Endothelial cell of umbilical vein (primary cell): Measurements from ENCODE around the gene C12orf50. TPM values are rescaled to one million over a fixed set of nuclear protein-coding genes. Genes with fewer than 3 reads are reported as not detected.

Experiments used
- BruUV-seq: library from RNA; stranded (reverse); fragments of 400-500 nt; replicated peaks from 2 replicates; lab custom pipeline; 2021; lab: Mats Ljungman, UMichigan
- CTCF ChIA-PET: fragments of 300-600, 350-600 bp; sonication (Branson Sonifier 250); formaldehyde crosslinking; loops from one replicate; lab custom pipeline; 2021; ENCODE audit warnings: antibody characterized with exemption, inconsistent platforms; lab: Charles Lee
- POLR2A ChIA-PET: fragments of 300-600, 350-600 bp; sonication (Branson Sonifier 250); formaldehyde crosslinking; loops from one replicate; lab custom pipeline; 2021; ENCODE audit warnings: antibody characterized with exemption, inconsistent platforms; lab: Charles Lee
- DNase-seq: peaks from one replicate; pipeline ENCODE4 v3.0.0-alpha.2; 2011; ENCODE audit warnings: low read depth, low spot score
- FAIRE-seq: peaks from 2 replicates; lab custom pipeline; 2011; peaks lifted over from hg19 to GRCh38; lab: Jason Lieb, UNC
- H2AFZ ChIP-seq: 2 replicates; pipeline ENCODE4 v1.6.0; 2012; ENCODE audit warnings: low read depth, low read length, control low read depth, inconsistent platforms
- H3K27ac ChIP-seq: 2 replicates; pipeline ENCODE4 v1.5.1; 2011; ENCODE audit warnings: low read depth, mild to moderate bottlenecking, control low read depth, low read length, moderate library complexity; ENCODE audit not compliant: insufficient read depth
- H3K27me3 ChIP-seq, 2 experiments: 2 replicates each; pipeline versions ENCODE4 v1.6.0 to v1.6.1; 2011; ENCODE audit warnings: low read length in 2 of 2, mixed read lengths in 1 of 2; ENCODE audit not compliant: control insufficient read depth in 2 of 2, insufficient read depth in 2 of 2
- H3K36me3 ChIP-seq, 2 experiments: 2 replicates in 1 of 2; 3 replicates in 1 of 2; pipeline ENCODE4 v1.5.1; 2011; ENCODE audit warnings: low read length in 2 of 2, mild to moderate bottlenecking in 1 of 2, moderate library complexity in 1 of 2; ENCODE audit not compliant: control insufficient read depth in 2 of 2, insufficient read depth in 2 of 2; ENCODE audit errors: extremely low read depth in 1 of 2
- H3K4me1 ChIP-seq: 3 replicates; pipeline ENCODE4 v1.5.1; 2011; ENCODE audit warnings: mild to moderate bottlenecking, low read length; ENCODE audit not compliant: control insufficient read depth, insufficient read depth; ENCODE audit errors: extremely low read depth
- H3K4me2 ChIP-seq: 2 replicates; pipeline ENCODE4 v1.6.1; 2011; ENCODE audit warnings: low read length, control low read depth, mixed read lengths; ENCODE audit not compliant: insufficient read depth
- H3K4me3 ChIP-seq, 3 experiments: fragments of 200-600 bp in 1 of 3; sonication (generic), shearing (Covaris generic) in 1 of 3; replicated peaks in 1 of 3; 2 replicates each; pipeline ENCODE4 v1.5.1; 2011 to 2016; ENCODE audit warnings: control low read depth in 3 of 3, low read length in 3 of 3, mild to moderate bottlenecking in 2 of 3, inconsistent platforms in 1 of 3, low read depth in 1 of 3, moderate library complexity in 1 of 3; ENCODE audit not compliant: insufficient read depth in 1 of 3
- H3K79me2 ChIP-seq: 2 replicates; pipeline ENCODE4 v1.6.0; 2012; ENCODE audit warnings: low read length, inconsistent platforms; ENCODE audit not compliant: control insufficient read depth, insufficient read depth
- H3K9ac ChIP-seq: replicated peaks from 2 replicates; pipeline ENCODE3; 2011; ENCODE audit warnings: low read length, control low read depth; ENCODE audit not compliant: insufficient read depth; ENCODE audit errors: extremely low read depth
- H3K9me1 ChIP-seq: replicated peaks from 3 replicates; pipeline ENCODE4 v1.6.0; 2011; ENCODE audit warnings: mild to moderate bottlenecking, low read length; ENCODE audit not compliant: control insufficient read depth, insufficient read depth; ENCODE audit errors: extremely low read depth
- H3K9me3 ChIP-seq: replicated peaks from 2 replicates; pipeline ENCODE4 v1.5.1; 2012; ENCODE audit warnings: low read length, inconsistent platforms; ENCODE audit not compliant: control insufficient read depth, insufficient read depth
- H4K20me1 ChIP-seq: replicated peaks from 2 replicates; pipeline ENCODE3; 2011; ENCODE audit warnings: mild to moderate bottlenecking, low read length; ENCODE audit not compliant: control insufficient read depth, insufficient read depth; ENCODE audit errors: extremely low read depth
- EZH2 ChIP-seq: IDR thresholded peaks from 2 replicates; pipeline ENCODE4 v1.6.1; 2012; ENCODE audit warnings: borderline replicate concordance, low read depth, mild to moderate bottlenecking, moderate library complexity, low read length, inconsistent platforms; ENCODE audit not compliant: severe bottlenecking
- FOS ChIP-seq: IDR thresholded peaks from 2 replicates; pipeline ENCODE4 v1.6.1; 2011; ENCODE audit warnings: mild to moderate bottlenecking, low read length, moderate library complexity, borderline replicate concordance; ENCODE audit not compliant: insufficient read depth
- GATA2 ChIP-seq: IDR thresholded peaks from 2 replicates; pipeline ENCODE4 v1.7.0; 2011; ENCODE audit warnings: low read depth, mild to moderate bottlenecking, moderate library complexity, mixed read lengths, low read length; ENCODE audit not compliant: insufficient read length, insufficient read depth
- JUN ChIP-seq: IDR thresholded peaks from 2 replicates; pipeline ENCODE4 v1.6.1; 2011; ENCODE audit warnings: borderline replicate concordance, low read depth; ENCODE audit not compliant: insufficient read length, insufficient read depth
- MYC ChIP-seq: IDR thresholded peaks from one replicate; pipeline ENCODE4 v1.6.1; 2011; ENCODE audit warnings: mild to moderate bottlenecking, low read depth, low read length
- POLR2A ChIP-seq: IDR thresholded peaks from 2 replicates; pipeline ENCODE4 v1.6.1; 2012; ENCODE audit warnings: low read depth, mild to moderate bottlenecking, control low read depth, low read length
- POLR2AphosphoS5 ChIP-seq: IDR thresholded peaks from 2 replicates; pipeline ENCODE4 v1.6.1; 2012; ENCODE audit warnings: low read depth, mild to moderate bottlenecking, control low read depth, low read length, moderate library complexity; ENCODE audit not compliant: insufficient read depth
- dilution Hi-C: fragments of 300-500 bp; cut with MboI; formaldehyde crosslinking; loops from one replicate; pipeline ENCODE4 v1.15.0; 2019; ENCODE audit warnings: low sequenced_read_pairs; ENCODE audit not compliant: extremely low pct_ligation_motif_present
- intact Hi-C: fragments of 100-400 bp; cut with micrococcal nuclease; formaldehyde crosslinking; loops from one replicate; pipeline ENCODE4 v1.10.0; 2022
- polyA plus RNA-seq, 4 experiments: library from polyadenylated mRNA; depleted of rRNA in 3 of 4; stranded (reverse) in 3 of 4; unstranded in 1 of 4; fragments of >200 nt; gene quantifications; 2 replicates each; pipeline versions ENCODE4 v1.2.1 to v1.2.3, GENCODE V29; 2011 to 2012; ENCODE audit warnings: missing spikeins in 1 of 4
- total RNA-seq: library from RNA; stranded (reverse); gene quantifications from 2 replicates; pipeline ENCODE4 v1.2.3, GENCODE V29; 2021
- TF ChIP-seq, protein P1 (sequence below), 2 donors: IDR thresholded peaks; 1 replicate in 1 of 2; 2 replicates in 1 of 2; pipeline ENCODE4 v1.5.1; 2011; ENCODE audit warnings: low read length in 2 of 2, mild to moderate bottlenecking in 2 of 2, moderate library complexity in 2 of 2, control low read depth in 1 of 2, inconsistent platforms in 1 of 2, low read depth in 1 of 2; ENCODE audit not compliant: insufficient read depth in 1 of 2; ENCODE audit errors: extremely low read depth in 1 of 2
- TF ChIP-seq, protein P2 (sequence below): IDR thresholded peaks from 2 replicates; pipeline ENCODE4 v1.6.1; 2011; ENCODE audit not compliant: insufficient read depth, insufficient read length

C12orf50 gene
- total and polyA plus RNA-seq, 2 donors (not counting 3 experiments of a cell fraction or from before 2014, with no cell fraction given) = 0.31 TPM; not detected in 1

DNA sequence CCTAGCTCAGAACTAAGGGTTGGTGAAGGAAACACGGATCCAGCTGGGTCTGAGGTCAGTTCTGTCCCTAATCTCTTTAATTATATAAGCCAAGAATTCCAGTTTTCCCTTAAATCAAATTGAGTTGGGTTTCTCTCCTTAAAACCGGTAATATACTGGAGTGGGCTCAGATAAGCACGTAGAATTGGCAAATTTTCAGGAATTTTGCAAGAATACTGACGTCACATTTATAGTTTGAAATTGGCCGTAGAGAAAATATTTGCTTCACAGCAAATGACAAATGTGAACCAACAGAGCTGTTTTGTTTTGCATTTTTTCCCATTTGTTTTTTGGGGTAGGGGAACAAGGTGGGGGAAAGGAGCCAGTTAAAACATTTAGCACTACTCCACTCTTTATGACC is 17.4 kb downstream of the C12orf50 start:
- BruUV-seq = no TSS peak
- CTCF ChIA-PET = no interaction called here
- Histone ChIP-seq H3K27me3 (no peaks in the 10 kb centered on the region), H3K27ac (no peak overlapping the region), H2AFZ (no peak overlapping the region), H3K4me3 (no peak overlapping the region), H3K36me3 (no peaks in the 10 kb centered on the region), H4K20me1 (no peaks in the 10 kb centered on the region), H3K9me3 (no peaks in the 10 kb centered on the region), H3K4me2 (no peak overlapping the region), H3K9me1 (no peaks in the 10 kb centered on the region), H3K79me2 (no peaks in the 10 kb centered on the region), H3K9ac (no peak overlapping the region), H3K4me1 (no peaks in the 10 kb centered on the region)
- TF ChIP-seq FOS (no peak), EZH2 (no peak), MYC (no peak), POLR2A (no peak), GATA2 (no peak), POLR2AphosphoS5 (no peak), JUN (no peak)
- TF ChIP-seq, protein P1, sequence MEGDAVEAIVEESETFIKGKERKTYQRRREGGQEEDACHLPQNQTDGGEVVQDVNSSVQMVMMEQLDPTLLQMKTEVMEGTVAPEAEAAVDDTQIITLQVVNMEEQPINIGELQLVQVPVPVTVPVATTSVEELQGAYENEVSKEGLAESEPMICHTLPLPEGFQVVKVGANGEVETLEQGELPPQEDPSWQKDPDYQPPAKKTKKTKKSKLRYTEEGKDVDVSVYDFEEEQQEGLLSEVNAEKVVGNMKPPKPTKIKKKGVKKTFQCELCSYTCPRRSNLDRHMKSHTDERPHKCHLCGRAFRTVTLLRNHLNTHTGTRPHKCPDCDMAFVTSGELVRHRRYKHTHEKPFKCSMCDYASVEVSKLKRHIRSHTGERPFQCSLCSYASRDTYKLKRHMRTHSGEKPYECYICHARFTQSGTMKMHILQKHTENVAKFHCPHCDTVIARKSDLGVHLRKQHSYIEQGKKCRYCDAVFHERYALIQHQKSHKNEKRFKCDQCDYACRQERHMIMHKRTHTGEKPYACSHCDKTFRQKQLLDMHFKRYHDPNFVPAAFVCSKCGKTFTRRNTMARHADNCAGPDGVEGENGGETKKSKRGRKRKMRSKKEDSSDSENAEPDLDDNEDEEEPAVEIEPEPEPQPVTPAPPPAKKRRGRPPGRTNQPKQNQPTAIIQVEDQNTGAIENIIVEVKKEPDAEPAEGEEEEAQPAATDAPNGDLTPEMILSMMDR (IDR thresholded peaks at IDR 0.05; ENCODE audit: extremely low read depth in 1 of 2, insufficient read depth in 1 of 2, low read depth in 1 of 2, low read length in 2 of 2) = no peak
- TF ChIP-seq, protein P2, sequence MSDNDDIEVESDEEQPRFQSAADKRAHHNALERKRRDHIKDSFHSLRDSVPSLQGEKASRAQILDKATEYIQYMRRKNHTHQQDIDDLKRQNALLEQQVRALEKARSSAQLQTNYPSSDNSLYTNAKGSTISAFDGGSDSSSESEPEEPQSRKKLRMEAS = no peak
- FAIRE-seq = no peak
- no peak for DNase-seq
- POLR2A ChIA-PET = no interaction called here
- dilution Hi-C loops (no loop called here), intact Hi-C loops (no loop called here)
